ENCODE results near the gene ENHO.

ENHO gene

DNA sequence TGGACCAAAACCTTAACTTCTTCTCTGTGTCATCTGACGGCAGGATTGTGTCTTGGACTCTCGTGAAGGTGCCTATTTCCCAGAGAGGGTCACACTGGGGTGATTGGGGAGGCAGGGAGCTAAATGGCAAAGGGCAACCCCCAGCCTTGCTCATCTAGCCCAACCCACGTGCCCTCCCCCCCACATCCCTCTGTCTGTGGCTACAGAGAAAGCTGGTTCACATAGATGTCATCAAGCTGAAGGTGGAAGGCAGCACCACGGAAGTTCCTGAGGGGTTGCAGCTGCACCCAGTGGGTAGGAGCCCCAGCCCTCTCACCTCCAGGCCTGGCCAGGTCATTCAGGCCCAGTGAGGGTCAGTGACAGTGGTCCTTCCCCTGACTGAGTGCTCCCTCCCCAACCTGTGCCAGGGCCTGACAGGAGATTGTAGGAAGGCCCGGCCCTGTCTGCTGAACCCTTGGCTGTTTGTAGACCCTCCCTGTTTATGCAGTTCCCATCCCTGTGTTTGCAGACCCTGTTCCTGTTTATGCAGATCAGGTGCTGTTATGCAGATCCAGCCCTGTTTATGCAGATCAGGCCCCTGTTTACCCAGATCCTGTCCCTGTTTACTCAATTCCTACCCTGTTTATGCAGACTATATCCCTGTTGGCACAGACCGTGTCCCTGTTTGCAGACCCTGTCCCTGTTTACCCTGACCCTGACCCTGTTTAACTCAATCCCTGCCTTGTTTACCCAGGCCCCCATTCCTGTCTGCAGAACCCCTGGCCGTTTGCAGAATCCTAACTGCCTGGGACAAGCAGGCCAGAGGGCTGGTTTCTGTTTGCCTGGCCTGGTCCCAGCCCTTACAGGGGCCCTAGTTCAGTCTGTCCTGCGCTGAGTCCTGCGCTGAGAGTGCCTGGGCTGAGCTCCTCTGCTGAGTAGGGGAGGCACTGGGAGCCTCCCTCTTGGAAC is 10.4 kb downstream of the ENHO start:
- Histone ChIP-seq H3K36me3 (ENCODE audit: control insufficient read depth in 1 of 2, insufficient read depth in 2 of 2, low read length in 2 of 2) (no peaks in the 10 kb centered on the region), H3K9me3 (ENCODE audit: control insufficient read depth in 1 of 2, low read length in 2 of 2) (no peaks in the 10 kb centered on the region), H3K4me3 (ENCODE audit: low read depth in 1 of 2, low read length in 2 of 2) (no peak overlapping the region), H3K27ac (ENCODE audit: low read length) (no peak overlapping the region), H3K27me3 (ENCODE audit: low read depth, low read length) (no peaks in the 10 kb centered on the region), H3K4me1 (ENCODE audit: control insufficient read depth in 1 of 2, insufficient read depth in 2 of 2, low read length in 2 of 2) (no peaks in the 10 kb centered on the region)

DNA sequence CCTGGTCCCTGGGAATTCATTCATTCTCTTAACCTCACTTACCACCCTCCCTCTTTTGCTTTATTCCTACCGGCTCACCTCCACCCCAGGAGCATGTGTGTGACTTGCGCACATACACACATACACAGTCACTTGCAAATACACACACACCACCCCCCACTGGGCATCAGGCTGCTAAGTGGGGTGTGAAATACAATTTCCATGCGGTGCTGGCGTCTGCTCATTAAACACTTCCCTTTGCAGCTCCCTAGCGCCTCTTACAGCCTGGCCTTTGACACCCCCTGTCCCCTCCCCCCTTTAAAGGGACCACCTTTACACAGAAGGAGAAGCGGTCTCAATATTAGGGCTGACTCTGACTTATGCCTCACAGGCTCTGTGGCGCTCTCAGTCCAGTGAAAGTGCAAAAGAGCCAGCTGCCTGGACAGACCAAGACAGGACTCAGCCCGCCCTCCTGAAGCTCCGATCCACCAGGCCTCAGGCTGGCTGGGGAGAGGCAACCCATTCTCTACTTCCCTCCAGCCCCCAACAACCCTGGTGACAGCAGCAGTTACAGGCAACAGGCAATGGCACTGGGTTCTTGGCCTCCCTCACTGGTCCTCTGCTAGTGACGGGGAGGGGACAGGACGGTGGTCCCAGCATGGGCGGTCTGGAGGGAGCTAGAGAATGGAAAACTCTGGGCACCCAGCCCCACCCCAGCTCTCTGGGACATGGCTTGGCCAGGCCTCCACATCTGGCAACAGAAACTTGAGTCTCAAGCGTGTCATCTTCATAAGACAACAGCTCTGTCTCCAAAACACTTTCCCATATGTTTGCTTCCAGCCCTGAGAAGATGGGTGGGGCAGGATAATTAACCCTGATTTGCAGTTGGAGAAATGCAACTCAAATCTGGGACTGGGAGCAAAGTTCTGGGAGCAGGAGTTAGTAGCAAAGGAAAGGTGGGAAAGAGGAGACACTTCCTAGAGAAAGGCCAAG is 12.0 kb downstream of the ENHO start:
- Histone ChIP-seq H3K4me3 (ENCODE audit: low read depth in 1 of 2, low read length in 2 of 2) (no peak overlapping the region), H3K36me3 (ENCODE audit: control insufficient read depth in 1 of 2, insufficient read depth in 2 of 2, low read length in 2 of 2) (no peaks in the 10 kb centered on the region), H3K27me3 (ENCODE audit: low read depth, low read length) (no peaks in the 10 kb centered on the region), H3K27ac (ENCODE audit: low read length) (no peak overlapping the region), H3K4me1 (ENCODE audit: control insufficient read depth in 1 of 2, insufficient read depth in 2 of 2, low read length in 2 of 2) (no peaks in the 10 kb centered on the region), H3K9me3 (ENCODE audit: control insufficient read depth in 1 of 2, low read length in 2 of 2) (no peaks in the 10 kb centered on the region)

DNA sequence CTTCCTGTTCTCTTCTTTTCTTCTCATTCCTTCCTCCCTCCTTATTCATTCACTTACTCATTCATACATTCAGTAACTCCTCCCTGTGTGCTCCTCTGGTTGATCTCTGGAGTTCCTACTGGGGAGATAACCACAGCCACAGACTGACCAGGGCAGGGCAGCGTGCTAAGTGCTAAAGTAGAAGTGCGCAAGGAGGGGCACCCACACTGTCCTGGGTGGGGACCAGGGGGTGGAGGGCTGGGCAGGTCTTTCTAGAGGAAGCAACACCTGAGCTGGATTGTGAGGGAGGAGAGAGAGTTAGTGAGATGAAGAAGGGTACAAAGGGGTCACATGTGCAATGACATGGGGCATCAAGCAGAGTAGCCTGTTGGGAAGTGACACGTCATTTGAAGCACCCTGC is 13.8 kb downstream of the ENHO start:
- Histone ChIP-seq H3K9me3 (ENCODE audit: control insufficient read depth in 1 of 2, low read length in 2 of 2) (no peaks in the 10 kb centered on the region), H3K4me1 (ENCODE audit: control insufficient read depth in 1 of 2, insufficient read depth in 2 of 2, low read length in 2 of 2) (no peaks in the 10 kb centered on the region), H3K27ac (ENCODE audit: low read length) (no peak overlapping the region), H3K36me3 (ENCODE audit: control insufficient read depth in 1 of 2, insufficient read depth in 2 of 2, low read length in 2 of 2) (no peaks in the 10 kb centered on the region), H3K4me3 (ENCODE audit: low read depth in 1 of 2, low read length in 2 of 2) (no peak overlapping the region), H3K27me3 (ENCODE audit: low read depth, low read length) (no peaks in the 10 kb centered on the region)

DNA sequence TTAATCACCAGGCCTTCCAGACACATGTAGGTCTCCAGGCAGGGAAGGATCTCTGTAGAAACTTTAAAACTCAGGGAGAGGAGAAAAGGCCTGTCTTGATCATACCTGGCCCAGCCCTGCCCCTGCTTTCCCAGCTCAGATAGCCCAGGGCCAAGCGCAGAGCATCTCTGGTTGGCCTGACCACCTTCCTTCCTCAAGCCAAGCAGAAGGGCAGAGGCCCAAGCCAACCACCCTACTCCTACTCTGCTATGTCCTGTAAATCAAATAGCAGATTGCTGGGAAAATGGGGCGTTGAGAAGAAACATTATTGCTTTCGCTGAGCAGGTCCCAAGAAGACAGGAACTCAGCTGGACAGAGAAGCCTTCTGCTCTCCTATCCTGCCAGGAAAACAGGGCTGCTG is 14.3 kb downstream of the ENHO start:
- no peaks in the 10 kb centered on the region for H3K36me3 ChIP-seq (ENCODE audit: control insufficient read depth in 1 of 2, insufficient read depth in 2 of 2, low read length in 2 of 2)
- no peak overlapping the region for H3K27ac ChIP-seq (ENCODE audit: low read length)
- no peak overlapping the region for H3K4me3 ChIP-seq (ENCODE audit: low read depth in 1 of 2, low read length in 2 of 2)
- H3K4me1 ChIP-seq (ENCODE audit: control insufficient read depth in 1 of 2, insufficient read depth in 2 of 2, low read length in 2 of 2): no peaks in the 10 kb centered on the region
- H3K9me3 ChIP-seq (ENCODE audit: control insufficient read depth in 1 of 2, low read length in 2 of 2): no peaks in the 10 kb centered on the region
- no peaks in the 10 kb centered on the region for H3K27me3 ChIP-seq (ENCODE audit: low read depth, low read length)

DNA sequence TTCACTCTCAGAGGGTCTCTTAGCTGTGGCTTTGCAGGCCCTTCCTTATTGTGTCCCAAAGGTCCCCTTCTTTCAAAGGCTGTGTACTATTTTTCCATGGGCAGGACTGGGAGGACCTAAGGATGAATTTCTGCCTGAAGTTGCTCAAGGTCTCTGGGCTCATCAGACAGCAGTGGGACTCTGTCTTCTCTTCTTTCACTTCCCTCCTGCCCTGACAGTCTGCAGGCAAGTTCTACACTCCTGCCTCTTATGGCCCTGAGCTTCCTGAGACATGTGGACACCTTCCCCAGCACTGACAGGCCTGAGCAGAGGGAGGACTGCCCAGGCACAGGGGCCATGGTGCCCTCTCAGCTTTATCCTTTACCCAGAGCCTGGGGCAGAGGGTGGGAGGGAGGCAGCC is 14.8 kb downstream of the ENHO start:
- peaks cover 0 to 2% of the 10 kb centered on the region in 2 donors for H3K4me1 ChIP-seq (ENCODE audit: control insufficient read depth in 1 of 2, insufficient read depth in 2 of 2, low read length in 2 of 2)
- no peak overlapping the region for H3K27ac ChIP-seq (ENCODE audit: low read length)
- no peak overlapping the region for H3K4me3 ChIP-seq (ENCODE audit: low read depth in 1 of 2, low read length in 2 of 2)
- no peaks in the 10 kb centered on the region for H3K9me3 ChIP-seq (ENCODE audit: control insufficient read depth in 1 of 2, low read length in 2 of 2)
- no peaks in the 10 kb centered on the region for H3K36me3 ChIP-seq (ENCODE audit: control insufficient read depth in 1 of 2, insufficient read depth in 2 of 2, low read length in 2 of 2)
- no peaks in the 10 kb centered on the region for H3K27me3 ChIP-seq (ENCODE audit: low read depth, low read length)

DNA sequence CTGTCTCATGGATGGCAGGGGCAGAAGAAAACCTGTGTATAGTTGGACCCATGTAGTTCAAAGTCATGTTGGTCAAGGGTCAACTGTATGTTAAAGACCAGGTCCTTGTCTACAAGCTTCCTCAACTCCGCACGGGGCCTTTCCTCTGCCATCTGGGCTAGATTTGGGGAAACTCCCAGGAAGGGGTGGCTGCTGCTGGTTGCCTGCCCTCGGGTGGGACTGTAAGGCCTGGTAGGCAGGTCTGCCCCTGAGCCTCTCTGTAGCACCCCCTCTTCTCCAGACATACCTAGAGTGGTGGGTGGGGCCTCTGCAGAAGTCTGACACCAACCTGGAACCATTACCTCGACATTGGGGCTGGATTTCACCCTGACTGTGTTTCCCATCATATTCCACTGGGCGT is 15.2 kb downstream of the ENHO start:
- no peak overlapping the region for H3K4me3 ChIP-seq (ENCODE audit: low read depth in 1 of 2, low read length in 2 of 2)
- H3K27me3 ChIP-seq (ENCODE audit: low read depth, low read length): no peaks in the 10 kb centered on the region
- no peaks in the 10 kb centered on the region for H3K36me3 ChIP-seq (ENCODE audit: control insufficient read depth in 1 of 2, insufficient read depth in 2 of 2, low read length in 2 of 2)
- H3K9me3 ChIP-seq (ENCODE audit: control insufficient read depth in 1 of 2, low read length in 2 of 2): no peaks in the 10 kb centered on the region
- peaks cover 0 to 6% of the 10 kb centered on the region in 2 donors for H3K4me1 ChIP-seq (ENCODE audit: control insufficient read depth in 1 of 2, insufficient read depth in 2 of 2, low read length in 2 of 2)
- no peak overlapping the region for H3K27ac ChIP-seq (ENCODE audit: low read length)

DNA sequence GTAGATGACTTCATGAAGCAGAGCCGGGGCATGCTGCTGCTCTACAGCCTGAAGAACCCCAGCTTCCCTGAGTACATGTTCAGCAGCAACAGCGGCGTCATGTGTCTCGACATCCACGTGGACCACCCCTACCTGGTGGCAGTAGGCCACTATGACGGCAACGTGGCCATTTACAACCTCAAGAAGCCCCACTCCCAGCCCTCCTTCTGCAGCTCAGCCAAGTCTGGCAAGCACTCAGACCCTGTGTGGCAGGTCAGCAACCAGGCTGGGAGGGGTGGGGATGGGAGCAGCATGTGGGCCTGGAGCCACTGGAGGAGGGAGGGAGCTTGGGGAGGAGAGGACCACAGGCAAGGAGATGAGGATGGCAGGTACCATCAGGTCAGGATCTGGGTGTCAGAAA is 16.2 kb downstream of the ENHO start:
- H3K4me1 ChIP-seq (ENCODE audit: control insufficient read depth in 1 of 2, insufficient read depth in 2 of 2, low read length in 2 of 2): peaks cover 0 to 15% of the 10 kb centered on the region in 2 donors
- H3K4me3 ChIP-seq (ENCODE audit: low read depth in 1 of 2, low read length in 2 of 2): no peak overlapping the region
- H3K27me3 ChIP-seq (ENCODE audit: low read depth, low read length): no peaks in the 10 kb centered on the region
- H3K36me3 ChIP-seq (ENCODE audit: control insufficient read depth in 1 of 2, insufficient read depth in 2 of 2, low read length in 2 of 2): no peaks in the 10 kb centered on the region
- H3K27ac ChIP-seq (ENCODE audit: low read length): no peak overlapping the region
- no peaks in the 10 kb centered on the region for H3K9me3 ChIP-seq (ENCODE audit: control insufficient read depth in 1 of 2, low read length in 2 of 2)

DNA sequence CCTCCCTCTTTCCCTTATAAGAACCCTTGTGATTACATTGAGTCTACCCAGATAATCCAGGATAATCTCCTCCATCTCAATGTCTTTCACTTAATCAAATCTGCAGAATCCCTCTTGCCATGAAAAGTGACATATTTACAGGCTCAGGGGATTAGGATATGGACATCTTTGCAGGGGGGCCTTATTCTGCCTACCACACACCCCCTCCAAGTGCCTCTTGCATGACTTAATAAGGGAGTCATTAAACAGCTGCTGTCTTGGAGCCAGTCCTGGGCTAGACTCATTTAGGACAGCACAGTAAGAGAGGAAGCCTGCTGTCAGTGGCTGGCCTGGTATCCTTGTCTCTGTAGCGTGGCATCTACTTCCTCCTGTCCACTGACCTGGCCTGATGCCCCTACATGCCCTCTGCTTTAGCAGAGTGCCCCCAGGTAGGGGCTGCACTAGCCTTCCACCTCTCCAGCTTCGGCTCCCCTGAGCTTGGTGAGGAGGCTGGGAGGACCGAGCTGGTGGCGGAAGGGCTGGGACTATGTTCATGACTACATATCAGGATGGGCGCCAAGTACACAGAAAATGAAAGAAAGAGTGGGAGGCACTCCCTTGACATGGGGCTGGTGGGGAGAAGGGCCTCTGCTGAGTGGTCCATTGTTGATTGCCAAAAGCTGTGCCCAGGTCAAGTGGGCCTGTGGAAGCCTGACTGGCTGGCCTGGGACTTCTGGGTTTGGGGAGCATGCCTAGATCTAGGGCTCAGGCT is 17.2 kb downstream of the ENHO start:
- Histone ChIP-seq H3K27ac (ENCODE audit: low read length) (no peak overlapping the region), H3K36me3 (ENCODE audit: control insufficient read depth in 1 of 2, insufficient read depth in 2 of 2, low read length in 2 of 2) (no peaks in the 10 kb centered on the region), H3K4me1 (ENCODE audit: control insufficient read depth in 1 of 2, insufficient read depth in 2 of 2, low read length in 2 of 2) (peaks cover 0 to 23% of the 10 kb centered on the region in 2 donors), H3K4me3 (ENCODE audit: low read depth in 1 of 2, low read length in 2 of 2) (no peak overlapping the region), H3K9me3 (ENCODE audit: control insufficient read depth in 1 of 2, low read length in 2 of 2) (no peaks in the 10 kb centered on the region), H3K27me3 (ENCODE audit: low read depth, low read length) (no peaks in the 10 kb centered on the region)

DNA sequence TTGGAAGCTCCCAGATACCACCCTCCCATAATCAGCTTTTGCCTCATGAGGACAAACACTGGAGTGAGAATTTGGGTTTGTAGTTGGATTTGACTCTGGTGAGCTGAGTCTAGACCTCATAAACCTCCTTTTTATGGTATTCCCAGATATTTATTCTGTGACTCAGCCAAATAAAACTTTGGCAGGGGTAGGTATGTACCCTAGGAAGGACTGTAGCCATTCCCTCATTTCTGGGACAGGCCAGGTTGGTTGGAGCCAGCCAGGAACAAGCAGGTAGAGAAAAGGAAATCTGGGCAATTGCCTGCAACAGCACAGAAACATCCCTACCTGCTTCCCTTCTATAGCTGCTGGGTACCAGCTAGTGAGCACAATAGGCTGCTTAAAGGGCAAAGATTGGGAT is 19.4 kb downstream of the ENHO start:
- Histone ChIP-seq H3K4me1 (ENCODE audit: control insufficient read depth in 1 of 2, insufficient read depth in 2 of 2, low read length in 2 of 2) (peaks cover 0 to 23% of the 10 kb centered on the region in 2 donors), H3K27ac (ENCODE audit: low read length) (no peak overlapping the region), H3K9me3 (ENCODE audit: control insufficient read depth in 1 of 2, low read length in 2 of 2) (no peaks in the 10 kb centered on the region), H3K4me3 (ENCODE audit: low read depth in 1 of 2, low read length in 2 of 2) (no peak overlapping the region), H3K27me3 (ENCODE audit: low read depth, low read length) (no peaks in the 10 kb centered on the region), H3K36me3 (ENCODE audit: control insufficient read depth in 1 of 2, insufficient read depth in 2 of 2, low read length in 2 of 2) (no peaks in the 10 kb centered on the region)

DNA sequence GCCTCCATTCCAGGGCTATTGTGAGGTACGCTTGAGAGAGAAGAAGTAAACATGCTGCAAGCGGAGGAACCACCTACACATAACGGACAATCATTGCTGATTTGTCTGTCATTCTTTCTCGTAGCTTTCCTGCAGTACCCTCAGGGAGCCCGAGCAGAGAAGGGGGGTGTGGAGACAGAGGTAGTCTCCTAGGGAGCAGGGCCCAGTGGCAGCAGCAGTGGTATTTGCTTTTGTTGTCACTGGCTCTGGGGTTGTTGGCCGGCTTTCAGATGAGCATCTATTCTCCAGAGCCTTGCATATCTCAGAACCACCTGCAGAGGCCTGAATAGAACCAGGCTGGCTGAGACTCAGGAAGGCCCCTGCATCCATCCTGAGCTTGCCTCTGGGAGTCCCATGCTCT is 19.9 kb downstream of the ENHO start:
- Histone ChIP-seq H3K4me3 (ENCODE audit: low read depth in 1 of 2, low read length in 2 of 2) (no peak overlapping the region), H3K36me3 (ENCODE audit: control insufficient read depth in 1 of 2, insufficient read depth in 2 of 2, low read length in 2 of 2) (no peaks in the 10 kb centered on the region), H3K27me3 (ENCODE audit: low read depth, low read length) (no peaks in the 10 kb centered on the region), H3K9me3 (ENCODE audit: control insufficient read depth in 1 of 2, low read length in 2 of 2) (no peaks in the 10 kb centered on the region), H3K4me1 (ENCODE audit: control insufficient read depth in 1 of 2, insufficient read depth in 2 of 2, low read length in 2 of 2) (peaks cover 0 to 23% of the 10 kb centered on the region in 2 donors), H3K27ac (ENCODE audit: low read length) (no peak overlapping the region)

DNA sequence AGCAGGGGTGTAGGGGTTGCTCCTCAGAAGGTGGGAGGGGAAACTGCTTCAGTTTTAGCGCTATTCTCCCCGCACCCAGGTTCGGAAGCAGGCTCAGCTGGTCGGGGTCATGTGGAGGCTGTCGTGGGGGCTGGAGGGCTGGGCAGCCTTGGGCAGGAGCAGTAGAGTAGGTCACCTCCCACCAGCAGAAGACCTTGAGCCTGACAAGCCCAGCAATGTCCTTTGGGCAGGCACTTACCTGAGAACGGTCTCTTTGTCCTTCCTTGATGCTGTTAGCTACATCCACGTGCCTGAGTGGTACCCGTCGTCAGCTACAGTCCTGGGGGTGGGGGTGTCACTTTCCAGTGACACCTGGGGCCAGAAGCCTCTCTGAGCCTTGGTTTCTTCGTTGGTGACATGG is 20.3 kb downstream of the ENHO start:
- H3K4me3 ChIP-seq (ENCODE audit: low read depth in 1 of 2, low read length in 2 of 2): no peak overlapping the region
- no peaks in the 10 kb centered on the region for H3K36me3 ChIP-seq (ENCODE audit: control insufficient read depth in 1 of 2, insufficient read depth in 2 of 2, low read length in 2 of 2)
- H3K27me3 ChIP-seq (ENCODE audit: low read depth, low read length): no peaks in the 10 kb centered on the region
- H3K27ac ChIP-seq (ENCODE audit: low read length): no peak overlapping the region
- H3K4me1 ChIP-seq (ENCODE audit: control insufficient read depth in 1 of 2, insufficient read depth in 2 of 2, low read length in 2 of 2): peaks cover 0 to 23% of the 10 kb centered on the region in 2 donors
- no peaks in the 10 kb centered on the region for H3K9me3 ChIP-seq (ENCODE audit: control insufficient read depth in 1 of 2, low read length in 2 of 2)

Measured in muscle layer of duodenum (tissue), 2 donors.